Breast epithelium (tissue), 4 donors: ENCODE measurements around the gene DOCK9. TPM values are rescaled to one million over a fixed set of nuclear protein-coding genes. Genes with fewer than 3 reads are reported as not detected.

ENCODE experiments used
- DNase-seq, 2 donors: peaks; one replicate each; pipeline ENCODE4 v3.0.0-alpha.2; 2019; ENCODE audit warnings: low spot score in 2 of 2
- H3K27ac ChIP-seq, 2 donors: fragments of 200-600 bp; sonication (generic) in 1 of 2; one replicate each; pipeline ENCODE4 v1.5.1; 2016 to 2019; ENCODE audit warnings: mild to moderate bottlenecking in 1 of 2
- H3K27me3 ChIP-seq, 2 donors: fragments of 200-600 bp; sonication (generic) in 1 of 2; one replicate each; pipeline versions ENCODE4 v1.5.1 to v1.6.0; 2017 to 2019; ENCODE audit warnings: control low read depth in 1 of 2, mild to moderate bottlenecking in 1 of 2
- H3K36me3 ChIP-seq: fragments of 200-600 bp; one replicate; pipeline ENCODE4 v1.5.1; 2019
- H3K4me1 ChIP-seq, 2 donors: fragments of 200-600 bp; sonication (generic); one replicate each; pipeline ENCODE4 v1.5.1; 2016 to 2019; ENCODE audit warnings: control low read depth in 1 of 2
- H3K4me3 ChIP-seq, 3 donors: fragments of 200-600 bp; sonication (generic); 1 replicate in 2 of 3; 2 replicates in 1 of 3; pipeline ENCODE4 v1.5.1; 2016 to 2019; ENCODE audit warnings: mild to moderate bottlenecking in 3 of 3, moderate library complexity in 2 of 3
- H3K9me3 ChIP-seq, 2 donors: fragments of 200-600 bp; sonication (generic) in 1 of 2; one replicate each; pipeline ENCODE4 v1.5.1; 2016 to 2019; ENCODE audit warnings: control low read depth in 1 of 2
- CTCF ChIP-seq, 3 donors: fragments of 450-650 bp; IDR thresholded peaks; one replicate each; pipeline ENCODE4 v1.5.1; 2016 to 2017; ENCODE audit warnings: antibody characterized with exemption in 3 of 3, mild to moderate bottlenecking in 3 of 3, moderate library complexity in 3 of 3
- POLR2A ChIP-seq: fragments of 450-650 bp; IDR thresholded peaks from one replicate; pipeline ENCODE4 v1.6.1; 2016; ENCODE audit warnings: antibody characterized with exemption, mild to moderate bottlenecking, moderate library complexity
- POLR2AphosphoS5 ChIP-seq, 3 donors: sonication (generic); formaldehyde crosslinking; IDR thresholded peaks; one replicate each; pipeline ENCODE4 v1.6.1; 2017; ENCODE audit warnings: antibody characterized with exemption in 3 of 3
- intact Hi-C: fragments of 100-400 bp; cut with DNase I; formaldehyde crosslinking; loops from one replicate; pipeline ENCODE4 v1.15.1; 2023; ENCODE audit warnings: low total_unique reads
- total RNA-seq, 3 donors: library from RNA; depleted of rRNA; stranded (reverse); fragments of >200 nt; gene quantifications; one replicate each; pipeline ENCODE4 v1.1.0, GENCODE V29; 2016

The DOCK9 gene
- total RNA-seq, 3 donors from 2014 or later, result 85.5 to 155 (median 92.2) TPM

GRCh38 chr13:98992355-98992754 lies 14.5 kb upstream of the DOCK9 start:
- DNase-seq, result no peak
- Histone ChIP-seq H3K27me3 (no peaks in the 10 kb centered on the region), H3K36me3 (no peaks in the 10 kb centered on the region), H3K4me3 (no peak overlapping the region), H3K27ac (no peak overlapping the region), H3K4me1 (peaks cover 0 to 4% of the 10 kb centered on the region in 2 donors), H3K9me3 (no peaks in the 10 kb centered on the region)
- TF ChIP-seq POLR2A (no peak), CTCF (IDR thresholded peaks at IDR 0.05) (no peak), POLR2AphosphoS5 (IDR thresholded peaks at IDR 0.05) (no peak)
- intact Hi-C loops, result no loop called here

- H3K27me3 ChIP-seq, result no peaks in the 10 kb centered on the region
- intact Hi-C loops, result no loop called here
- no peak overlapping the region for H3K27ac ChIP-seq
- peaks cover 0 to 4% of the 10 kb centered on the region in 2 donors for H3K4me1 ChIP-seq
- no peak for DNase-seq
- no peak overlapping the region for H3K4me3 ChIP-seq
- no peaks in the 10 kb centered on the region for H3K9me3 ChIP-seq
- TF ChIP-seq POLR2AphosphoS5 (IDR thresholded peaks at IDR 0.05) (no peak), CTCF (IDR thresholded peaks at IDR 0.05) (no peak), POLR2A (no peak)
- no peaks in the 10 kb centered on the region for H3K36me3 ChIP-seq
These were observed 12.8 kb upstream of the DOCK9 start for GRCh38 chr13:98990701-98991100.

- H3K9me3 ChIP-seq, result no peaks in the 10 kb centered on the region
- H3K27me3 ChIP-seq, result no peaks in the 10 kb centered on the region
- H3K4me3 ChIP-seq, result no peak overlapping the region
- intact Hi-C loops, result loop anchor here (10.0 kb wide), 1 partner anchor 125 kb away; no protein-coding TSS in a partner anchor
- no peak for TF ChIP-seq POLR2A
- TF ChIP-seq POLR2AphosphoS5 (IDR thresholded peaks at IDR 0.05), result no peak
- no peak for TF ChIP-seq CTCF (IDR thresholded peaks at IDR 0.05)
- peaks cover 0 to 4% of the 10 kb centered on the region in 2 donors for H3K4me1 ChIP-seq
- no peak overlapping the region for H3K27ac ChIP-seq
- H3K36me3 ChIP-seq, result no peaks in the 10 kb centered on the region
- DNase-seq, result no peak
These were observed 11.8 kb upstream of the DOCK9 start for GRCh38 chr13:98989469-98990235.

- no peaks in the 10 kb centered on the region for H3K27me3 ChIP-seq
- H3K4me1 ChIP-seq, result peaks cover 0 to 4% of the 10 kb centered on the region in 2 donors
- no peaks in the 10 kb centered on the region for H3K36me3 ChIP-seq
- no peaks in the 10 kb centered on the region for H3K9me3 ChIP-seq
- no peak overlapping the region for H3K27ac ChIP-seq
- H3K4me3 ChIP-seq, result no peak overlapping the region
- TF ChIP-seq POLR2AphosphoS5 (IDR thresholded peaks at IDR 0.05) (no peak), POLR2A (no peak), CTCF (IDR thresholded peaks at IDR 0.05) (no peak)
- no peak for DNase-seq
- intact Hi-C loops, result loop anchor here (10.0 kb wide), 1 partner anchor 126 kb away; no protein-coding TSS in a partner anchor
These were observed 10.9 kb upstream of the DOCK9 start for GRCh38 chr13:98988780-98989179.

- peaks cover 0 to 4% of the 10 kb centered on the region in 2 donors for H3K4me1 ChIP-seq
- DNase-seq, result no peak
- intact Hi-C loops, result loop anchor here (10.0 kb wide), 1 partner anchor 127 kb away; no protein-coding TSS in a partner anchor
- H3K27ac ChIP-seq, result no peak overlapping the region
- TF ChIP-seq POLR2AphosphoS5 (IDR thresholded peaks at IDR 0.05) (no peak), CTCF (IDR thresholded peaks at IDR 0.05) (no peak), POLR2A (no peak)
- H3K4me3 ChIP-seq, result no peak overlapping the region
- no peaks in the 10 kb centered on the region for H3K36me3 ChIP-seq
- H3K27me3 ChIP-seq, result no peaks in the 10 kb centered on the region
- H3K9me3 ChIP-seq, result no peaks in the 10 kb centered on the region
These were observed 10.4 kb upstream of the DOCK9 start for GRCh38 chr13:98988277-98988676.
